ENCODE measurements around the gene SRPK2. TPM values are rescaled to one million over a fixed set of nuclear protein-coding genes. Genes with fewer than 3 reads are reported as not detected.

SRPK2 gene
- total RNA-seq, 1 donor from 2014 or later: 45.0 TPM

GRCh38 chr7:105137898-105138297, 250.8 kb downstream of the SRPK2 start:
- no peak for DNase-seq (ENCODE audit: low spot score)

- no peak for DNase-seq (ENCODE audit: low spot score)
These were observed 252.5 kb downstream of the SRPK2 start for GRCh38 chr7:105136221-105136620.

- no peak for DNase-seq (ENCODE audit: low spot score)
These were observed 254.6 kb downstream of the SRPK2 start for GRCh38 chr7:105133986-105134655.

GRCh38 chr7:105133358-105133757, 255.4 kb downstream of the SRPK2 start:
- no peak for DNase-seq (ENCODE audit: low spot score)

- no peak for DNase-seq (ENCODE audit: low spot score)
These were observed 255.9 kb downstream of the SRPK2 start for GRCh38 chr7:105132835-105133234.

GRCh38 chr7:105132335-105132734, 256.4 kb downstream of the SRPK2 start:
- no peak for DNase-seq (ENCODE audit: low spot score)

GRCh38 chr7:105131890-105132289, 256.8 kb downstream of the SRPK2 start:
- DNase-seq (ENCODE audit: low spot score): peak; percentile 53

GRCh38 chr7:105131033-105131656, 257.6 kb downstream of the SRPK2 start:
- DNase-seq (ENCODE audit: low spot score): no peak

GRCh38 chr7:105130580-105130979, 258.1 kb downstream of the SRPK2 start:
- no peak for DNase-seq (ENCODE audit: low spot score)

- DNase-seq (ENCODE audit: low spot score): no peak
These were observed 258.7 kb downstream of the SRPK2 start for GRCh38 chr7:105130048-105130447.

- no peak for DNase-seq (ENCODE audit: low spot score)
These were observed 261.5 kb downstream of the SRPK2 start for GRCh38 chr7:105127179-105127578.

GRCh38 chr7:105126436-105126975, 262.2 kb downstream of the SRPK2 start:
- no peak for DNase-seq (ENCODE audit: low spot score)

GRCh38 chr7:105125745-105126144, 263.0 kb downstream of the SRPK2 start:
- DNase-seq (ENCODE audit: low spot score): no peak

- no peak for DNase-seq (ENCODE audit: low spot score)
These were observed 266.1 kb downstream of the SRPK2 start for GRCh38 chr7:105122619-105123018.

- DNase-seq (ENCODE audit: low spot score): no peak
These were observed 269.8 kb downstream of the SRPK2 start for GRCh38 chr7:105118612-105119600.

GRCh38 chr7:105112440-105113418, 276.0 kb downstream of the SRPK2 start:
- no peak for DNase-seq (ENCODE audit: low spot score)

- DNase-seq (ENCODE audit: low spot score): no peak
These were observed 281.3 kb downstream of the SRPK2 start for GRCh38 chr7:105107458-105107857.

- no peak for DNase-seq (ENCODE audit: low spot score)
These were observed 282.2 kb downstream of the SRPK2 start for GRCh38 chr7:105106473-105106872.

- no peak for DNase-seq (ENCODE audit: low spot score)
These were observed 283.1 kb downstream of the SRPK2 start for GRCh38 chr7:105105579-105105978.

- DNase-seq (ENCODE audit: low spot score): no peak
These were observed 286.0 kb downstream of the SRPK2 start for GRCh38 chr7:105102557-105103352.

Data from mucosa of gallbladder (tissue), 1 donor.